Measurements from ENCODE around the gene COL24A1.
"Not testable (repeated sequence)": the region's sequence is repeated elsewhere in the genome, so short reads cannot be mapped to it uniquely, and the experiment has no call there.

The COL24A1 gene

DNA sequence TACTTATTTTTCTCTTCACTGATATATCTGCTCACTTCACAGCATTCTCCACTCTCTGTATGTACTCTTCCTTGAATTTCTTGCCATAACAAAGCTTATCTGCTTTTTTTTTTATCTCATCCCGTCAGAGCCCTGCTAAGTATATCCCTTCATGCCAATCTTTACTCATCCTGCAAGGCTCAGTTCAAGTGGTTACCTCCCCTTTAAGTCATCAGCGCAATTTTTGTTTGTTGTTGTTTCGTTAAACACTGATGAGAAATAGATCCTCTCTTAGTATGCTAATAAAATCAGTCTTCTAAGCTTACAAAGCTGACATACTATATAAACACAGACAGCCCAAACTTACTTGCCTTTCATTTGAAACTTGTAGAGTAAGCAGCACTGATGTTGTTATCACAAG, 17.8 kb downstream of the COL24A1 start:
- FAIRE-seq (no peak), DNase-seq (ENCODE audit: insufficient read length, low spot score) (no peak)
- no peak for TF ChIP-seq POLR2A (IDR thresholded peaks at IDR 0.05; ENCODE audit: low read depth, low read length)

DNA sequence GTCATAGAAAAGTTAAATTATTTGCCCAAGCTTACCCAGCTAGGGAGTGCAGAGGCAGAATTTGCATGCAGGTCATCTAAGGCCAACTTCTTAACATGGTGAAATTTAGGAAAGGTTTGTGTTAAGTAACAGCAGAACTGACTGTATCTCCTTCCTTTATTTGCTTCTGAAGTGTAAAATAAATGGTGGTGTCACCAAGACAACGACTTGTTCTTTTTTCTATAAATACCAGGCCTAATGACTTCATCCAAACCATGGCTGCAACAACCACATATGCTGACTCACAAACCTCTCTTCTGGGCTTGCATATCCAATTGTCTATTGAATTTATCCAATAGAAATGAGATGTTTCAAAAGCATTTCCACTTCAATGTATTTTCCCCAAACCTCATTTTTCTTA, 19.1 kb downstream of the COL24A1 start:
- no peak for FAIRE-seq

DNA sequence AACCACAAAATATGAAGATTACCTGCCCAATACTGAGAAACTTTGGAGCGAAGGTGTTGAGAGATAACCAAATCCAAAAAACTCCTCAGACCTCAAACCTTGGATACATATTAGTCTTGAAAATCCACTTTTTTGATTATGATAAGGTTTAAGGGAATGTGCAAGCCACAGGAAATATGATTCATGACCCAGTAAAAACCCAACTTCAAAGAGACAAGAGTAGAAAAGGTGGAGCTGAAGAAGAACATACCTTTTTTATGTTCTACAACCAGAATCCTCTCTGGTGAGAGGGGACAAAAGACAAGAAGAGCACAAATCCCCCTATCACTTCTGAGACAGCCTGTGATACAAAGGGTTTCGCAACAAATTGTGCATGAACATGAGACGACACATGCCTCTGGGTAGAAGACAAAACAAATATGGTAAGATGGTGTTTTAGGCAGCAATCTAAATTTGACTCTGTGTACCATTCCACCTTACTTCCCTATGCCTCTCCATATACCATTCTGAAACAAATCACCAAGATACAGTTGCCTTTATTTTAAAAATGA, 37.3 kb downstream of the COL24A1 start:
- DNase-seq (ENCODE audit: insufficient read length, low spot score), result no peak
- TF ChIP-seq POLR2A (IDR thresholded peaks at IDR 0.05; ENCODE audit: low read depth, low read length), result no peak

More for the DNA sequence above, 19.1 kb downstream of the COL24A1 start:
- DNase-seq (ENCODE audit: insufficient read length, low spot score), result no peak
- TF ChIP-seq POLR2A (IDR thresholded peaks at IDR 0.05; ENCODE audit: low read depth, low read length), result no peak

DNA sequence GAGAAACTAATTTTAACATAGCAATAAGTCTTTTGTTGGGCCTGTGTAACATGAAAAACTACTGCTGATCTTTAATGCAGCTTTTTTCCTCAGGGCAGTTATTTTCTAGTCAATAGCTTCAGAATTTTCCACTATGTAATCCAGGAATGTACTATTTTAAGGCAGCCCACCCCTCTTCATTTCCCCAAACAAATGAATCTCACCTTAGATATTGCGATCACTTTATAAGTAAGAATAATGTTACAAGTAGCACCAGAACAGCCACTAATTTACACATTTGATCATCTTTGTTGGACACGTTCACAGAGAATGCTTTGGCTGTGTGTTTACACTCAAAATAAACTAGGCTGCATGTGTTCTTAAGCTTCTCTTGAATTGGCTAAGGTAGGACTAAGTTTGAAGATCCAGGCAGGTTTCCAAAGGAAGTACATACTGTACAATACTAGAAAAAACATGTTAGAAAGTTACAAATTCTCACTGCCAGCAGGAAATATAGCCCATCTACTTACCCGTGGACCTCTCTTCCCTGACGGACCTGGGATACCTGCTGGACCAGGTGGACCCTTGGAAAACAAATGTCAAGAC, 41.7 kb downstream of the COL24A1 start:
- no peak for TF ChIP-seq POLR2A (IDR thresholded peaks at IDR 0.05; ENCODE audit: low read depth, low read length)
- FAIRE-seq (no peak), DNase-seq (ENCODE audit: insufficient read length, low spot score) (no peak)

More for the DNA sequence above, 37.3 kb downstream of the COL24A1 start:
- FAIRE-seq, result no peak

DNA sequence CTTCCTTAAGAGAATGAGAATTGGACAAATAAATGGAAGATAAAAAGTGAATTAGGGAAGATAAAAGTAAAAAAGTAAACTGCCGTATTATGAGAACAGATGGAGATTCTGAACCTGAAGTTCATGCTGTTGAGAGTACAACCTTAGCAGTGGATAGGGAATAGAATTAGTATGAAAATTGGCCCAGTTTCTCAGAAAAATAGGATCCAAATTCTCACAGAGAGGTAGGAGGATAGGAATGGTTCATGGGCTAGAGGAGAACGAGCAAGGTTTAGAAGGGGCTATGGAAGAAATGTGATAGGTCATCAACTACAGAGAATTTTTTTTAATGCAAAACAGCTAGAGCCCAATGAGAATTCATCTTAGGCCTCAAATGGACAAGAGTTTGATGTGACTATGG, 42.3 kb downstream of the COL24A1 start:
- DNase-seq (ENCODE audit: insufficient read length, low spot score), result no peak
- FAIRE-seq, result no peak
- TF ChIP-seq POLR2A (IDR thresholded peaks at IDR 0.05; ENCODE audit: low read depth, low read length), result no peak

DNA sequence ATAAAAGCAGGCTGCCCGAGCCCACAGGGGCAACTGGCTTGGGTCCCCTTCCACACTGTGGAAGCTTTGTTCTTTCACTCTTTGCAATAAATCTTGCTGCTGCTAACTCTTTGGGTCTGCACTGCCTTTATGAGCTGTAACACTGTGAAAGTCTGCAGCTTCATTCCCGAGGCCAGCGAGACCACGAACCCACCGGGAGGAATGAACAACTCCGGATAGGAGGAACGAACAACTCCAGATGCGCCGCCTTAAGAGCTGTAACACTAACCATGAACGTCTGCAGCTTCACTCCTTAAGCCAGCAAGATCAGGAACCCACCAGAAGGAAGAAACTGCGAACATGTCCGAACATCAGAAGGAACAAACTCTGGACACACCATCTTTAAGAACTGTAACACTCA, 45.0 kb downstream of the COL24A1 start:
- DNase-seq (ENCODE audit: insufficient read length, low spot score); FAIRE-seq: not testable (repeated sequence)

DNA sequence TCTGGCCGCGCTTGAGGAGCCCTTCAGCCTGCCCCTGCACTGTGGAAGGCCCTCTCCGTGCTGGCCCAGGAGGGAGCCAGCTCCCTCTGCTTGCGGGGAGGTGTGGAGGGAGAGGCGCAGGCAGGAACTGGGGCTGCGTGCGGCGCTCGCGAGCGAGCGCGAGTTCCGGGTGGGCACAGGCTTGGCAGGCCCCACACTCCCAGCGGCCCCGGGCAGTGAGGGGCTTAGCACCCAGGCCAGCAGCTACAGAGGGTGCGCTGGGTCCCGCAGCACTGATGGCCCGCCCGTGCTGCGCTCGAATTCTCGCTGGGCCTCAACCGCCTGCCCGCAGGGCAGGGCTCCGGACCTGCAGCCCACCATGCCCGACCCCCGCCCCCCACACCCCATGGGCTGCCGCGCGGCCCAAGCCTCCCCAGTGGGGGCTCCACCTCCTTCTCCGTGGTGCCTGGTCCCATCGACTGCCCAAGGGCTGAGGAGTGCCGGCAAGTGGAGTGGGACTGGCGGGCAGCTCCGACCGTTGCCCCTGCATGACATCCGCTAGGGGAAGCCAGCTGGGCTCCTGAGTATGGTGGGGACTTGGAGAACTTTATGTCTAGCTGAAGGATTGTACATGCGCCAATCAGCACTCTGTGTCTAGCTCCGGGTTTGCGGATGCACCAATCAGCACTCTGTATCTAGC, 46.0 kb downstream of the COL24A1 start:
- FAIRE-seq, result no peak
- DNase-seq (ENCODE audit: insufficient read length, low spot score), result no peak
- TF ChIP-seq POLR2A (IDR thresholded peaks at IDR 0.05; ENCODE audit: low read depth, low read length), result no peak

DNA sequence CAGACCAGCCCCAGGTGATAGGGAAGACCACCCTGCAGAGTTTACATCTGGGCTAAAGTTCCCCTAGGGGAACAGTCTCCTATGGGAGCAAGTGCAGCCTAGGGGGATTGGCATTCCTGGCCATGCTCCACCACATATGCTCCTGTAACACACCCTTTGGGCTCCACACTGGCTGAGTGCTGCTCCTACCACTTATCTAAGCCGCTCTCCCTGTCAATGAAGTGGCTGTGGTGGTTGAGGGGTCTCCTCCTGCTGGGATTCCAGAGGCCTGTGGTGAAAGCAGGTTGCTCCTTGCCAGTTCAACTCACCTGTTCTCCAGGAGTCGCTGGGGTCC, 51.1 kb downstream of the COL24A1 start:
- TF ChIP-seq POLR2A (IDR thresholded peaks at IDR 0.05; ENCODE audit: low read depth, low read length), result no peak

DNA sequence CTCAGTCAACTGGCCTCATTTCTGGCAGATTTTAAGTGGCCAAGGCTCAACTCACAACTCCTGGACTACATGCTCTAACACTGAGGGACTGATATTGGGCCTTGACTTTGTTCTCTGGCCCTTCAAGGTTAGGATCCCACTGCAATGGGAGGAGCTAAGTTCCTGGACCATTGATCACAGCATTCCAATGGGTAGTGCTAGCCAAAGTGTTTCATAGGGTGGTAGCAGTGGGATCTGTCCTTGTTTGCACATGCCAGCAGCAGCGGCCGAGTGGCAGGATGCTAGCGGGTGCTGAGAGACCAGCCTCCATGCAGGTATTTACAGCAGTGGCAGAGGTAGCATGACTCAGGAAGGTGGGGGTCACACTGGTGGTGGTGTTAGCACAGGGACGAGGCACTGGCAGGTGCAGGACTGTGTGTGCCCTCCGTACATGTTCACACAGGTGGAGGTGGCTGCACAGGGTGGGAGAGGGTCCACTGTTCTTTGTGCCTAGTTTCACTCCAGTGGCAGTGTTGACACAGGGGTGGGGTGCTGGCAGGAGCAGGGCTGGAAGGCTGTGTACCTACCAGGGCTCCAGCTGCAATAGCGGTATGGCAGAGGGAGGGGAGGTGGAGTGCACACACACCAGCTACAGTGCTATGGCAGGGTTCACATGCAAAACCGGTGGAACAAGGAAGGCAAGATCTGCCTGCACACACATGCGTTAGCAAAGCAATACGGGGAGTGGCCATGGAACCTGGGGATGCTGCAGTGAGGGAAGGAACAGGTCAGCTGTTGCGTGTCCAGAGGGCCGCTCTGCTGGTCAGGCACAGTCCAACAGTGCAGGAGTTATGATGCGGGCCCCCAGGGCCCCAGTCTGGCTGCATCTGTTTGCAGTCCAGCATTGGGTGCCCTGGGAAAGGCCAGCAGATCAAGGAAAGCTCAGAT, 51.7 kb downstream of the COL24A1 start:
- FAIRE-seq, result no peak
- DNase-seq (ENCODE audit: insufficient read length, low spot score), result no peak
- TF ChIP-seq POLR2A (IDR thresholded peaks at IDR 0.05; ENCODE audit: low read depth, low read length), result no peak

More for the DNA sequence above, 51.1 kb downstream of the COL24A1 start:
- DNase-seq (ENCODE audit: insufficient read length, low spot score), result no peak
- no peak for FAIRE-seq

DNA sequence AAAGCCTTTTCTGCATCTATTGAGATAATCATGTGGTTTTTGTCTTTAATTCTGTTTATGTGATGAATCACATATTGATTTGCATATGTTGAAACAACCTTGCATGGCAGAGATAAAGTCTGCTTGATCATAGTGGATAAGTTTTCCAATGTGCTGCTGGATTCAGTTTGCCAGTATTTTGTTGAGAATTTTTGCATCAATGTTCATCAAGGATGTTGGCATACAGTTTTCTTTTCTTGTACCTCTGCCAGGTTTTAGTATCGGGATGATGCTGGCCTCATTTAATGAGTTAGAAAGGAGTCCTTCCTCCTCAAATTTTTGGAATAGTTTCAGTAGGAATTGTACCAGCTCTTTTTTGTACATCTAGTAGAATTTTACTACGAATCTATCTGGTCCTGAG, 55.0 kb downstream of the COL24A1 start:
- no peak for DNase-seq (ENCODE audit: insufficient read length, low spot score)
- no peak for FAIRE-seq
- TF ChIP-seq POLR2A (IDR thresholded peaks at IDR 0.05; ENCODE audit: low read depth, low read length), result no peak

DNA sequence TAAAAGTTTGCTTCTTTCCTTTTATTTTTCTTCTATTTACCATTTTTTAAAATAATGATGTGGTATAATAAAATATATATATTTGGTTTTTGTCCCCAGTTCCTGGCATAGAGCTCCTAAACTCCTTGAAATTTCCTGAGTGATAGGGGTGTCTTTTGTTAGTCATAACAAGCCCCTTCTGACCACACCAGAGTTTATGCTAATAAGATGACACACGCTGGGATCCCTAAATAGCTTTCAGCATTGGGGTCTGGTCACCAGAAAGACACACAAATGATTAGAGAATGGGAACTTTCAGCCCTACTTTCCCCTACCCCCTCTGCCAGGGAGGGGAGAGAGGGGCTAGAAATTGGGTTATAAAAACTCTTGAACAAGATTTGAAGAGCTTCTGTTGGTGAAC, 56.2 kb downstream of the COL24A1 start:
- no peak for FAIRE-seq
- TF ChIP-seq POLR2A (IDR thresholded peaks at IDR 0.05; ENCODE audit: low read depth, low read length), result no peak
- no peak for DNase-seq (ENCODE audit: insufficient read length, low spot score)

DNA sequence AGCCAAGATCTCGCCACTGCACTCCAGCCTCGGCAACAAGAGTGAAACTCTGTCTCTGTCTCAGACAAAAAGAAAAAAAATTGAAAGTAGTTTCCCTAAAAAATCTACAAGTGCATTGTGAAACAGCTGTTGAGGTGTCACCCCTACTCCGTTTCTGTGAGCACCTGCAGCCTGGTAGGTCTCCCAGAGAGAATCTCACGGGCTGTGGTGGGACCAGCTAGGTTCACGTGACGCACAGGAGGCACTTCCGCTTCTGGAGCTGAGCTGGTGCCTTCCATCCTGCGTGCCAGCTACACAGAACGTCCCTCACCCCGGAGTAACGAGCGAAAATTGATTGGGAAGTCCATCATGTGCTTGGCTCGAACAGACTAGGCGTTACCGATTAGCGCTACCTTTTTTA, 66.8 kb downstream of the COL24A1 start:
- TF ChIP-seq POLR2A (IDR thresholded peaks at IDR 0.05; ENCODE audit: low read depth, low read length), result no peak
- DNase-seq (ENCODE audit: insufficient read length, low spot score), result no peak
- FAIRE-seq, result no peak

DNA sequence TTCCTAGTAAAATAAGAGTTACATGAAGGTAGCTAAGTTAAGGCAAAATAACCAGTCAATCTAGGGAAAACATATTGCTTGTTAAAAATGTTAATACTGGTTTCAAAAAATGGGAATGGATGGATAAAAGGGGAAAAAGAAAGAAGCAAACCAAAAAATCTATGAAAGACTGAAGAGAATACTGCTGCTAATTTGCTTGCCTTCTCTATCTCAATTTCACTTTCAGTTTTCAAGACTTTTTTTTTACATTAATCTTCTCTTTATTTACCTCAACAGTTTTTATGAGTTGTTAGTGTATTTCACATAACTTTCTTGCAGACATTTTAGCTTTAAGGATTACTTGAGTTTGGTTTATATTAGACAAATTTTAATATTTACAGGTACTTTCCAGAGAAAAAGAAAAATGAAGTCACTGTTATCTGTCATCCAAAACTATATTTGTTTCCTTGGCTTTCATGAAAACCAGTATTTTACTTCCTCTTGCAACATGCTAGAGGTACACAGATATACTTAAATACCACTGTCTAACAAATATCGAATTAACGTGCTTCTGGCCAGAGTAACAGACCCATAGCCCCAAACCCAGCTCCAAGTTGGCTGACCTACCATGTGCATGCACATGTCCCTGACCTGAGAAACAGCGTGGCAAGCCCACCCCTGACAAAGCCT, 70.7 kb downstream of the COL24A1 start:
- TF ChIP-seq POLR2A (IDR thresholded peaks at IDR 0.05; ENCODE audit: low read depth, low read length), result no peak
- no peak for FAIRE-seq

DNA sequence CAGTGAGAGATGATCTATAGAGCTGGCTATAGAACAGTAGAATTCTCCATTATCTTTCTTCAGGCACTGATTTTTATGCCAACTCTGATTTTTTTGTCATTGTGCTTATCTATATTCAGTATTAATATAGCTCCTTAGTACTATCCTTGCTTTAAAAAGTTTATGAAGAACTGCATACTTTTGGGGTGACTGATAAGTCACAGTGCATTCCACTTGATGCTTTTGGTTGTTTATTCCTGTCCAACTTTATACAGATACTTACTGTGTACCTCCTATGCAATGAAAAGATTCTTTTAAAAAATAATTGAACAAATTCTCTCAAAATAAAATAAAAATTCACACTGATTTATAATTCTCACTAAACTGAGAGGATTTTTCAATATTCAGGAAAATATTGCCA, 71.6 kb downstream of the COL24A1 start:
- no peak for TF ChIP-seq POLR2A (IDR thresholded peaks at IDR 0.05; ENCODE audit: low read depth, low read length)
- FAIRE-seq (no peak), DNase-seq (ENCODE audit: insufficient read length, low spot score) (no peak)

More for the DNA sequence above, 70.7 kb downstream of the COL24A1 start:
- no peak for DNase-seq (ENCODE audit: insufficient read length, low spot score)
